ENCODE data around the gene DMP1.
"Not testable (repeated sequence)": the region's sequence is repeated elsewhere in the genome, so short reads cannot be mapped to it uniquely, and the experiment has no call there.

DMP1 gene

GRCh38 chr4:87690947-87691346, 40.9 kb downstream of the DMP1 start:
- DNase-seq, result not testable (repeated sequence)

GRCh38 chr4:87692060-87692459, 42.0 kb downstream of the DMP1 start:
- DNase-seq, result not testable (repeated sequence)

- DNase-seq, result no peak
Measured at GRCh38 chr4:87697272-87697671, 47.2 kb downstream of the DMP1 start.

- DNase-seq, result no peak
Measured at GRCh38 chr4:87697945-87698344, 47.9 kb downstream of the DMP1 start.

GRCh38 chr4:87698394-87698793, 48.3 kb downstream of the DMP1 start:
- DNase-seq, result no peak

- no peak for DNase-seq
Measured at GRCh38 chr4:87704001-87704400, 53.9 kb downstream of the DMP1 start.

GRCh38 chr4:87707279-87707918, 57.3 kb downstream of the DMP1 start:
- DNase-seq, result no peak

Measured in COR-L47 (cell line).